ENCODE measurements around the gene CADM1.

- TF ChIP-seq, protein P1, sequence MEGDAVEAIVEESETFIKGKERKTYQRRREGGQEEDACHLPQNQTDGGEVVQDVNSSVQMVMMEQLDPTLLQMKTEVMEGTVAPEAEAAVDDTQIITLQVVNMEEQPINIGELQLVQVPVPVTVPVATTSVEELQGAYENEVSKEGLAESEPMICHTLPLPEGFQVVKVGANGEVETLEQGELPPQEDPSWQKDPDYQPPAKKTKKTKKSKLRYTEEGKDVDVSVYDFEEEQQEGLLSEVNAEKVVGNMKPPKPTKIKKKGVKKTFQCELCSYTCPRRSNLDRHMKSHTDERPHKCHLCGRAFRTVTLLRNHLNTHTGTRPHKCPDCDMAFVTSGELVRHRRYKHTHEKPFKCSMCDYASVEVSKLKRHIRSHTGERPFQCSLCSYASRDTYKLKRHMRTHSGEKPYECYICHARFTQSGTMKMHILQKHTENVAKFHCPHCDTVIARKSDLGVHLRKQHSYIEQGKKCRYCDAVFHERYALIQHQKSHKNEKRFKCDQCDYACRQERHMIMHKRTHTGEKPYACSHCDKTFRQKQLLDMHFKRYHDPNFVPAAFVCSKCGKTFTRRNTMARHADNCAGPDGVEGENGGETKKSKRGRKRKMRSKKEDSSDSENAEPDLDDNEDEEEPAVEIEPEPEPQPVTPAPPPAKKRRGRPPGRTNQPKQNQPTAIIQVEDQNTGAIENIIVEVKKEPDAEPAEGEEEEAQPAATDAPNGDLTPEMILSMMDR (IDR thresholded peaks at IDR 0.05; ENCODE audit: extremely low read depth in 1 of 2, insufficient read depth in 1 of 2, low read depth in 1 of 2, low read length in 2 of 2): no peak
- TF ChIP-seq POLR2A (IDR thresholded peaks at IDR 0.05; ENCODE audit: low read depth, low read length) (no peak), POLR2AphosphoS5 (IDR thresholded peaks at IDR 0.05; ENCODE audit: insufficient read depth, low read depth, low read length) (no peak), EZH2 (IDR thresholded peaks at IDR 0.05; ENCODE audit: borderline replicate concordance, low read depth, low read length, severe bottlenecking) (no peak), MYC (IDR thresholded peaks at IDR 0.05; ENCODE audit: low read depth, low read length) (no peak), MAX (IDR thresholded peaks at IDR 0.05; ENCODE audit: insufficient read depth, insufficient read length) (no peak), JUN (IDR thresholded peaks at IDR 0.05; ENCODE audit: borderline replicate concordance, insufficient read depth, insufficient read length, low read depth) (no peak)
Observed at GRCh38 chr11:115122274-115122673, 381.9 kb downstream of the CADM1 start.
